K562 (cell line): ENCODE measurements around the gene COL15A1. TPM values are rescaled to one million over a fixed set of nuclear protein-coding genes. Genes with fewer than 3 reads are reported as not detected.

Experiments
- ATF1 ChIP-seq, 2 experiments: fragments of 450-650 bp in 1 of 2; IDR thresholded peaks; 2 replicates each; pipeline ENCODE4 v1.6.1; 2016; ENCODE audit warnings: missing compliant biosample characterization in 1 of 2, missing genetic modification characterization in 1 of 2
- BHLHE40 ChIP-seq: IDR thresholded peaks from 2 replicates; pipeline ENCODE4 v1.6.1; 2011; ENCODE audit warnings: low read length, improper control_type of control experiment
- ETV1 ChIP-seq: fragments of 450-650 bp; conservative IDR thresholded peaks from 2 replicates; pipeline ENCODE4 v1.6.1; 2016; ENCODE audit warnings: missing genetic modification characterization, control low read depth, low read depth, missing compliant biosample characterization
- NR2C1 ChIP-seq, 2 experiments: fragments of 450-650 bp; IDR thresholded peaks; 2 replicates each; pipeline ENCODE4 v1.6.1; 2017; ENCODE audit warnings: mild to moderate bottlenecking in 2 of 2, antibody characterized with exemption in 1 of 2, inconsistent platforms in 1 of 2, missing compliant biosample characterization in 1 of 2, missing genetic modification characterization in 1 of 2
- TAF15 ChIP-seq: fragments of 200-400 bp; formaldehyde crosslinking; IDR thresholded peaks from 2 replicates; pipeline ENCODE4 v1.6.1; 2017; ENCODE audit warnings: mild to moderate bottlenecking, low read depth, low read length, moderate library complexity
- ZNF445 ChIP-seq: fragments of 250-450 bp; sonication (Bioruptor Pico); IDR thresholded peaks from 2 replicates; pipeline ENCODE4 v1.4.0; 2020; ENCODE audit warnings: low read depth, mild to moderate bottlenecking, moderate library complexity
- ZNF57 ChIP-seq: fragments of 450-650 bp; formaldehyde crosslinking; IDR thresholded peaks from 2 replicates; pipeline ENCODE4 v1.4.0; 2020; ENCODE audit warnings: mild to moderate bottlenecking, moderate library complexity
- ZNF668 ChIP-seq: fragments of 250-450 bp; sonication (Bioruptor Pico); IDR thresholded peaks from 2 replicates; pipeline ENCODE4 v1.8.0; 2022; ENCODE audit warnings: mild to moderate bottlenecking, inconsistent platforms
- ZNF695 ChIP-seq: fragments of 450-650 bp; formaldehyde crosslinking; IDR thresholded peaks from 2 replicates; pipeline ENCODE4 v1.4.0; 2020; ENCODE audit warnings: mild to moderate bottlenecking, moderate library complexity
- polyA plus RNA-seq, 8 experiments: library from polyadenylated mRNA; depleted of rRNA in 4 of 8; stranded (reverse) in 5 of 8; unstranded in 3 of 8; fragments of >200 nt; fragmentation: Nextera tagmentation in 2 of 8; fragmentation: Illumina TruSeq in 1 of 8; extraction: Ambion mirVana in 2 of 8; extraction: Trizol in 1 of 8; gene quantifications; 2 replicates each; pipeline versions ENCODE4 v1.2.1 to v1.2.3, GENCODE V29; 2011 to 2014; ENCODE audit warnings: inconsistent platforms in 1 of 8, missing spikeins in 1 of 8
- total RNA-seq, 7 experiments: library from RNA; depleted of rRNA in 6 of 7; stranded (reverse); fragments of >200 nt in 6 of 7; fragmentation: Illumina TruSeq in 2 of 7; extraction: Trizol in 2 of 7; gene quantifications; 2 replicates each; pipeline versions ENCODE4 v1.2.1 to v1.2.3, GENCODE V29; 2011 to 2021; ENCODE audit warnings: low replicate concordance in 1 of 7
- TF ChIP-seq, protein P1 (sequence below): fragments of 250-450 bp; sonication (Bioruptor Pico); IDR thresholded peaks from 2 replicates; pipeline ENCODE4 v1.4.0; 2020; ENCODE audit warnings: mild to moderate bottlenecking, moderate library complexity

The COL15A1 gene
- total and polyA plus RNA-seq, 9 of the 15 experiments (the other 6 are each of a cell fraction or from before 2014, with no cell fraction given) = 0.46 to 5.1 (median 2.6) TPM

GRCh38 chr9:99104459-99105151 lies 160.9 kb downstream of the COL15A1 start, which contains the start of gene TGFBR1 (continued):
- no peak; the same call in none of the 2 replicates for TF ChIP-seq BHLHE40
- TF ChIP-seq, protein P1, sequence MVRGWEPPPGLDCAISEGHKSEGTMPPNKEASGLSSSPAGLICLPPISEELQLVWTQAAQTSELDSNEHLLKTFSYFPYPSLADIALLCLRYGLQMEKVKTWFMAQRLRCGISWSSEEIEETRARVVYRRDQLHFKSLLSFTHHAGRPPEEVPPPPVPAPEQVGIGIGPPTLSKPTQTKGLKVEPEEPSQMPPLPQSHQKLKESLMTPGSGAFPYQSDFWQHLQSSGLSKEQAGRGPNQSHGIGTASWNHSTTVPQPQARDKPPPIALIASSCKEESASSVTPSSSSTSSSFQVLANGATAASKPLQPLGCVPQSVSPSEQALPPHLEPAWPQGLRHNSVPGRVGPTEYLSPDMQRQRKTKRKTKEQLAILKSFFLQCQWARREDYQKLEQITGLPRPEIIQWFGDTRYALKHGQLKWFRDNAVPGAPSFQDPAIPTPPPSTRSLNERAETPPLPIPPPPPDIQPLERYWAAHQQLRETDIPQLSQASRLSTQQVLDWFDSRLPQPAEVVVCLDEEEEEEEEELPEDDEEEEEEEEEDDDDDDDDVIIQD (CRISPR knock-in tag) = no peak
- TF ChIP-seq ZNF695 (CRISPR knock-in tag) = no peak
- TF ChIP-seq TAF15 = no peak
- no peak for TF ChIP-seq ZNF57
- TF ChIP-seq NR2C1 (IDR thresholded peaks at IDR 0.05) = no peak
- no peak for TF ChIP-seq NR2C1 (tag; IDR thresholded peaks at IDR 0.05)
- TF ChIP-seq ATF1 (CRISPR knock-in tag; IDR thresholded peaks at IDR 0.05) = no peak
- TF ChIP-seq ATF1 (tag; IDR thresholded peaks at IDR 0.05) = peak; percentile 27; the same call in 1 of the 2 replicates
- TF ChIP-seq ZNF445 (CRISPR knock-in tag) = no peak
- TF ChIP-seq ETV1 (tag) = peak; percentile 39; the same call in 1 of the 2 replicates
- no peak for TF ChIP-seq ZNF668 (CRISPR knock-in tag)
